ENCODE results near the gene SLX4IP.

- TF ChIP-seq, protein P1, sequence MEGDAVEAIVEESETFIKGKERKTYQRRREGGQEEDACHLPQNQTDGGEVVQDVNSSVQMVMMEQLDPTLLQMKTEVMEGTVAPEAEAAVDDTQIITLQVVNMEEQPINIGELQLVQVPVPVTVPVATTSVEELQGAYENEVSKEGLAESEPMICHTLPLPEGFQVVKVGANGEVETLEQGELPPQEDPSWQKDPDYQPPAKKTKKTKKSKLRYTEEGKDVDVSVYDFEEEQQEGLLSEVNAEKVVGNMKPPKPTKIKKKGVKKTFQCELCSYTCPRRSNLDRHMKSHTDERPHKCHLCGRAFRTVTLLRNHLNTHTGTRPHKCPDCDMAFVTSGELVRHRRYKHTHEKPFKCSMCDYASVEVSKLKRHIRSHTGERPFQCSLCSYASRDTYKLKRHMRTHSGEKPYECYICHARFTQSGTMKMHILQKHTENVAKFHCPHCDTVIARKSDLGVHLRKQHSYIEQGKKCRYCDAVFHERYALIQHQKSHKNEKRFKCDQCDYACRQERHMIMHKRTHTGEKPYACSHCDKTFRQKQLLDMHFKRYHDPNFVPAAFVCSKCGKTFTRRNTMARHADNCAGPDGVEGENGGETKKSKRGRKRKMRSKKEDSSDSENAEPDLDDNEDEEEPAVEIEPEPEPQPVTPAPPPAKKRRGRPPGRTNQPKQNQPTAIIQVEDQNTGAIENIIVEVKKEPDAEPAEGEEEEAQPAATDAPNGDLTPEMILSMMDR (IDR thresholded peaks at IDR 0.05): no peak
- TF ChIP-seq EZH2 (IDR thresholded peaks at IDR 0.05; ENCODE audit: borderline replicate concordance, insufficient read depth, low read depth, low read length, poor library complexity, severe bottlenecking): no peak
These were observed 227.0 kb downstream of the SLX4IP start for GRCh38 chr20:10662151-10662550.

Data from B cell (primary cell).